Hematopoietic multipotent progenitor cell treated with erythropoietin and hydrocortisone succinate and interleukin-3 and kit ligand, for 15 days (in vitro differentiated cells): ENCODE measurements around the gene DDX23.

Experiments used
- DNase-seq: peaks from one replicate; pipeline ENCODE4 v3.0.0-alpha.2; 2015; ENCODE audit warnings: low spot score

The DDX23 gene

DNA sequence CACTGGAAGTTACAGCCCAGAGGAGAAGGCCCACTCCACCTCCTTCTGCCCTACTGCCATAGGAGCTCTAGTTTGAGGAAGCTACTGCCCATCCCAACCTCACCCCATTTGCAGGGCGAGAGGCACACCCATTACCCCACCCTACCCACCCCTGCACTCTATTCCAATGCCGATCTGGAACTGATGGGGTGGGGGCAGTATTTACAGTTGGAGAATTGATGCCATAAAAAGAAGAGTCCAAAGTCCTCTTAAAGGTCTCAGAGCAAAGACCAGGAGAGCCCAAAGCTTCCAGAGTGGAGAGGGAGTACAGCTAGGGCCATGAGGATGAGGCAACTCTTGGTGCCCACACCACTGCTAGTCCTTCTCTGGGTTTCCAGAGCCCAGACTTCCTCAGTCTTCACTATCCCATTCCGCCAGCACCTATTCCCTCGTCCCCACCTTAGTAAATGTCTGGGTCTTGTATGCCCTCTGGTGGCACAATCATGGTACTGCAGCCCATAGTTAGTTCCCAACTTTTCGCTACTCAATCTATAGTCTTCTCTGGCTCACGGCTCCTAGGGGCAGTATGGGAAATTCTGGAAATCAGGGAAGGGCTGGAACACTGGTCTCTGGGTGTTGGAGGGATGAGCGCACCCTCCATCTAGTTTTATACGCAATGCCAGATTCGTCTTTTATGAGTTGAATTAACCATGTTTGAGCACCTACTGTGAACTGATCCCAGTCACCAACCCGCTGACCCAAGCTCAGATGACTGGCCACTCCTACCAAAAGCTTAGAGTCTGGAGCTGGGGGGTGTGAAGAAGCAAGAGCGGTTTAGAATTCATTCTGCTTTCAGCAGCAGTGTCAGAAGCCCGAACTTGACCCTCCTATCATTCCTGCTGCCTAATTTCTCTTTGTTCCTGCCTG is 56.2 kb downstream of the DDX23 start:
- DNase-seq, result peak; percentile 69

DNA sequence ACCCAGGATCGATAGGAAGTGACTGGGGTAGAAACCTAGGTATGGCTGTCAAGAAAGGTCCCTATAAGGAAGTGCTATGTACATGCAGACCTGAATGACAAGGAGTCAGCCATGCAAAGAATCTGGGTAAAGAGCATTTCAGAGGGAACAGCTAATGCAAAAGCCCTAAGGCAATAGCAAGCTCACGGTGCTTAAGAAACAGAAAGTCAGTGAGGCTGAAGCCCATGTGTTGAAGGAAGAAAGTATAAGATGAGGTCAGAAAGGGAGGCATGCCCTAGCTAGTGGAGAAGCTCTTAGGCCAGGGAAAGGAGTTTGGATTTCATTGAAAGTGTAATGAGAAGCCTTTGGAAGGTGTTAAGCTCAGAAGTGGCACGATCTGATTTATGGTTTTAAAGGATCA is 57.1 kb downstream of the DDX23 start:
- no peak for DNase-seq

DNA sequence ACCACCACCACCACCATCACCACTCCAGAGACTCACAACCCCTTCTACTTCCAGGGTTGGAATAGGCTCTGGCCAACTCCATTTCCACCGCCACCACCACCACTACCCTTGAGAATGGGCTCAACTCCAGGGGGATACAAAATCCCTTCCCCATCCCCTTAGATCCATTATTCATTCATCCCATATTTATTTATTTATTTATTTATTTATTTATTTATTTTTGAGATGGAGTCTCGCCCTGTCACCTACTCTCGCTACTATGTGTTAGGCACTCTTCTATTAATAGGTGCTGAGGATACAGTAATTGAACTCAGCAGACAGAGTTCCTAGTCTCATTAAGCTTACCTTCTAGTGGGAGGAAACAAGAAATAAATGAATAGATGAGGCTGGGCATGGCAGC is 58.3 kb downstream of the DDX23 start:
- DNase-seq, result no peak

DNA sequence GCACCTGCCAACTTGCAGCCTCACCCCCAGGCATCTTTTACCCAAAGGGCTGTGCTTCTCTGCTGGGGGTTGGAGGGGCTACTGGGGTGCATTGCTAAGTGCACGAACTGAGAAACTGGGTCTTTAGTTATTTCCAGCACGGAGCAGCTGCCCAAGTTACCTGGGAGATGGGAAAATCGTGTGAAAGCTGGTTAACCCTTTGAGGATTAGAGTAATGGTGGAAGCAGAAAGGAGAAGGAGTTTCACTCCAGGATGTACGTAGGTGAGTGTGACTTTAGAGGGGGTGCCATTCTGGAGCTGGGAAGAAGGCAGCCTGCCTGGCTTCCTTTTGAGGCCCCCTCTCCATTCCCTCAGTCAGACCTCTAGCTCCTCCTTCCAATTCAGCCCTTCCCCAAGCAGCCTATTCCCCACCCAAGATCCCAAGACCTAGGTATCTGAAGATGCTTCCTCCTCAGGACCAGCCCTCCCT is 62.1 kb downstream of the DDX23 start:
- no peak for DNase-seq

DNA sequence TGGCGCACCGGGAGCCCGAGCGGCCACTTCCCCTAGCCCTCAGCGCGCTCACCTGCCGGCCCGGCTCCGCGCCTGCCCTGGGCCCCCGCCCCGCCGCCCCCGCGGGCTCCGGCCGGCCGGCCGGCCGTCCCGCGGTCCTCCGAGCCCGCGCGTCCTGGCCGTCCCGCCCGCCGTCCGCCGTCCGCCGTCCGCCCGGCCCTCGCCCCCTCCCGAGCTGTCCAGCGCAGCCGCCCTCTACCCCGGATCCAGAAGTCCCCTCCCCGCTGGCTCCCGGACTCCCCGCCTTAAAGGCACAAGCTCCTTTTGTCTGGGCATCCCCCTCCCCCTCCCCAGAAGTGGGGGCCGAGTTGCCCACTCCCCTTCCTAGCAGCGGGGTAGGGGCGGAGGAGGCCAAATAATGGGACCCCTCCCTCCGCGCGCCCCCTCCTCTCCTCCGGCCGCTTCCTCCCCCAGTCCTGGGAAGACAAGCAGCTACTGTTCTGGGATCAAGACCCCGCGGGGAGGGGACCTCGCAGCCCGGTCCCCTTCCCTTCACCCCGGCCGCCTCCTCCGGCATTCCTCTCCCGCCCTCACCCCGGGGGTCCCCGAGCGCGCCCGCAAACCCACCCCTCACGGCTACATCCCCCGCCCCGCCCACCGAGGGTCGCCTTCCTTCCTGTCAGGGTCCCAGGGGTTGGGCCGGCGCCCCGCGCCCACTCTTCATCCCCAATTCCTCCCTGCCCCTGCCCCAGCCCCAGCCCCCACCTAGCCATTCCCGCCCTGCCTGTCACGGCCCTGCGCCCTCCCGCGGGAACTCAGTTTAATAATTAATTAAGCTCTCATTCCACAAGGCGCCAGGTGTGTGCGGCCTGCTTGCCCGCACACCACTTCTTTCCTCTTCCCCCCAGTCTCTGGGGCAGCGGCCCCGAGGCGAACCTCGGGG is 62.8 kb downstream of the DDX23 start, which contains the start of gene ADCY6:
Gene ADCY6 (minus strand): TSS at position 236 of the 922 bp plus-strand sequence. CDS start 5,655 bp downstream, outside the sequence.
- no peak for DNase-seq

DNA sequence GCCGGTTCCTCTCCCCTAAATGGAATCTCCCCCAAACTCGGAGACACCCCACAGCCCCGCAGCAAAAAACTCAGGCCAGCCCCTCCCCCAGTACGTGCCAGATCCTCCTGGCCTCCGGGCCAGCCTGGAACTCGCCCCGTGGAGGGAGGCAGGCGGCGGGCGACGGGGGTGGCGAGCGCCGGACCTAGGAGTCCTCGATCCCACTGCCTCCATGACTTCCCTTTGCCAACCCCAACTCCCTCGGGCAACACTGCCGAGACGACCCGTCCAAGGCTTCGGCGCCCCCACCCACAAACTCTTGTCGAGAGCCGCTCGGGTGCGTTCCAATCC is 63.5 kb downstream of the DDX23 start:
- DNase-seq, result no peak

DNA sequence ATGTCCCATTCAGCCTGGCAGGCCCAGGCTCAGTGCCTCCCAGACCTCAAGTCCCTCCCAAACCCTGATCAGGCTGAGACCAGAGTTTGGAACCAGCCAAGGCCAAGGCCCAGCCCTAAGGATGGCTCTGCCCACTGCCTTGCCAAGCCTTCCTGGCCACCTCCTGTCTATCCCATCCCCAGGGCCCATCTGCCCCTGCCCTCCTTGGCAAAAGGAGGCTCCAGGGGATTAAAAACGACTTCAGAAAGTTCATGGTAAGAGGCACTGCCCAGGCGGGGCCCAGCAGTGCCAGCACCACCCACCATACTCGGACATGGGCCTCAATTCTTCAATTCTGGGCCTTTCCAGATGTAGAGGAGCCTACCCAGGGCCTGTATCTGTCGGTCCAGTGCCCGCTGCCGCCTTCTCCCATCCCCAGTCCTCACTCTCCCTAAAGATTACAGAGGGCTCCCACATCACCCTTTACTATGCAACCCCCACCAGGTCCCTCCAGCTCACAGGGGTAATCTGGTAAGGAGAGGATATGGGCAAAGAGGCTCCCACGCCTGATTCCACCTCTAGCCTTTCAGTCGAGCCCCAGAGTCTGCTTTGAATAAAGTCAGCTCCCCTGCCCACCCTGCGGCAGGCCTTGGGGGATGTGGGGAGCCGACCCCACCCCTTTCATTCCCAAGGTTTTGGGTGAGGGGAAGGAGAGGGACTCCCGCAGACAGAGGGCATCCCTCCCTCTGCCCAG is 64.0 kb downstream of the DDX23 start:
- no peak for DNase-seq

DNA sequence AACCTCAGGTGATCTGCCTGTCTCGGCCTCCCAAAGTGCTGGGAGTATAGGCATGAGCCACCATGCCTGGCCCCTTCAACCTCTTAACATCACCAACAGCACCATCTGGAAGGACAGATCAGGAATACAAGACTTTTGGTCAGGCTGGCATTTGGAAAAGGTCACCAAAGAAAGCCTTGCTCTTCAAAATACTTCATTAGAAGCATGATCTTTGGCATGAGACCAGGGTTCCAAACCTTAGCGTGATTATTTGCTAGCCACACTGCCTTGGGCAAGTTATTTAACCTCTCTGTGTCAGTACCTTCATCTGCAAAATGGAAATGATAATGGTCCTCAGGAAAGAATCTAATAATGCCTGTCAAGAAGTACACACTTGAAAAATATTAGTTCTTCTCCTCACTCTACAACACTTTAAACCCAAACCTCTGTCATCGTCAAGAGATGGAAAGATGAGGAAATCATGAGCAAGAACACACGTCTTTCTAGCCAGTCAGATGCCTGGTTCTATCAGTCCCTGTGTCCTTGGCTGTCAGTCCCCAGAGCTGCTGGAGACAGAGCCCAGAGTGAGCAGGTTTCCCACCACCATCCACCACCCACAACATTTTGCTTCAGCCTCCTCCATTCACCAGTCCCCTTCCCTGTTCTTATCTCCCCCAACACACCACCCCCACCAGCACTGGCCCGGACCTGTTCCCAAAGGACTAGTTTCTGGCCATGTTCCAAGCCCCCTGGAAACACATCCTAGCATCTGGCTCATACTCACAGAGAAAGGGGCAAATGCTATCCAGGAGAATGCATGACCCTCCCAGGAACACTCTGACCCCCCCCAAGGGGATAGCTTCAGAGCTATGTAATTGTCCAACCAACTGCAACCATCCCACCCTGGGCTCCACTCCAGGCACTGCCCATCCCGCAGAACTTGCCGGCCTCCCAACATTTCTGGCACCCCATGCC is 65.1 kb downstream of the DDX23 start:
- DNase-seq, result no peak

DNA sequence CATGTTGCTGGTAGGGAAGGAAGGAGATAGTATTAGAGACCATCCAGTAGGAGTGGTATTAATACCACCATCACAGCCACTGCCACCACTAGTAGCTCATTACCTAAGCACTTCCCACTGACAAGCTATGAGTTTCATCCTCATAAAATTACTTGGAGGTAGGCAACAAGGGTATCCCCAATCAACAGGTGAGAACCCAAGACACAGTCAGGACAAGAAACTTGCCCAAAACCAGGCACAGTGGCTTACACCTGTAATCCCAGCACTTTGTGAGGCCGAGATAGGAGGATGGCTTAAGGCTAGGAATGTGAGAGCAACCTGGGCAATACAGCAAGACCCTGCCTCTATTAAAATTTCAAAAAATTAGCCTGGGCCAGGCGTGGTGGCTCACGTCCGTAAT is 68.5 kb downstream of the DDX23 start:
- DNase-seq, result no peak

DNA sequence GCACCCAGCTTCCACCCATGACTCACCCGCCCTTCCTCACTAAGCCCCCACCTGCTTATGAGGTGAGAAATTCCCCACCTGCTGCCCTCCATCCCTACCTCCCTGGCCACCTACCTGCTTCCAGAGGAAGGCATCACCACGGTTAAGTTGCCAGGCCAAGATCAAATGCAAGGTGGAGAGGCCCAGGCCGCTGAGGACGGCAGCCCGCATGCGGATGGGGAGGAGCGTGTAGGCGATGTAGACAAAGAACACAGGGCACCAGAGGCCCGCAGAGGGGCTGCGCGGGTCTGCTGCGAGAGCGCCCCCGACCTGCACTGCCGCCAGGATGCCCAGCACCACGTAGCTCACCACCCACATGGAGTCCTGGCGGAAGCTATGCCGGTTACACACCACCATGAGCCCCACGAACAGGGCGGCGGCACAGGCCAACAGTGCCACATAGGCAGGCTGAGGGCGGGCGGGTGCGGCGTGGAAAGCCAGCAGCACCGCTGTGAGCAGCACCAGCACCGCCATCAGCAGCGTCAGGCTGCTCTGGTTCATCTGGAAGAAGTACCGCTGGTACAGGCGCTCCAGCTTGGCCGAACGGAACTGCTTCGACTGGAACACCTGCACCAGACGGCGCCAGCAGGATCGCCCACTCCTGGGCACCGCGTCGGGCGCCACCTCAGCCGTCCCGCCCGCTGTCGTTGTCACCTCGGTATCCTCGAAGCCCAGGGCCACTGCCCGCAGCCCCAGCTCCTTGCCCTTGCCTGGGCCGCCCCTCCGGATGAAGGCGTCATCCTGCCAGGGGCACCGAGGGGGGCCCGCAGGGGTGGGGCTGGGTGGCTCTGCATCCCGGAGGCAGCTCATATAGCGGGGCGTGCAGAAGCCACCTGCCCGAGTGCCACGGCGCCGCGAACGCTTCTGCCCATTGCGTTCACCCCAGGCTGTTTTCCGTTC is 69.2 kb downstream of the DDX23 start:
- DNase-seq, result no peak

DNA sequence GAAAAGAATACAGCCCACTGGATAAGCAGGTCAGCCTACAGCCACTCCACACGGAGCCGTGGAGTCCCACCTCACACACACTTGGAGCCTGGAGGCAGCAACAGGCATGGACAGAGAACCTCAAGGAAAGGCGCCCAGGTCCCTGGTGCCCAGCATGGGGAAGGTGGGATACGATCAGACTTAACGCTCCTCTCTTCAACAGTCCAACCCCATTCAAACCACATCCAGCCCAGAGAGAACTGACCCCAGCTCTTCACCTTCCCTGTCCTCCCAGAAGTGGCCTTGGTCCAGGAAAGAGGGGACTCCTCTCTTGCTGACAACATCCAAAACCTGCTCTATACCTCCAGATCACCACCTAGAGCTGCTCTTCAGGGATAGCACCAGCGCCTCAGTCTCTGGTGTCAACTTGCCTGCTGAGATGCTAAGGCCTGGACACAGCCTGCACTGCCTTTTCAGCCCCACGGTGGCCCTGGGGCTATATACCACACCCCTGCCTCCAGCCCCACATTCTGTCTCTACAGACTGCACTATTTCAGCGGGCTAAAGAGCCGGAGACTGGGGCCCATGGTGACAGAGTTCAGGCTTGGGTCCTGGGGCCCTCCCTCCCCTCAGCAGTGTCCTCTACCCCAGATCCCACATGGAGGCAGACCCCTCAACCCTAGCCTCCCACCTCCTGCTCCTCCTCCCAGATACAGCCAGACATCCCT is 70.1 kb downstream of the DDX23 start:
- DNase-seq, result no peak

DNA sequence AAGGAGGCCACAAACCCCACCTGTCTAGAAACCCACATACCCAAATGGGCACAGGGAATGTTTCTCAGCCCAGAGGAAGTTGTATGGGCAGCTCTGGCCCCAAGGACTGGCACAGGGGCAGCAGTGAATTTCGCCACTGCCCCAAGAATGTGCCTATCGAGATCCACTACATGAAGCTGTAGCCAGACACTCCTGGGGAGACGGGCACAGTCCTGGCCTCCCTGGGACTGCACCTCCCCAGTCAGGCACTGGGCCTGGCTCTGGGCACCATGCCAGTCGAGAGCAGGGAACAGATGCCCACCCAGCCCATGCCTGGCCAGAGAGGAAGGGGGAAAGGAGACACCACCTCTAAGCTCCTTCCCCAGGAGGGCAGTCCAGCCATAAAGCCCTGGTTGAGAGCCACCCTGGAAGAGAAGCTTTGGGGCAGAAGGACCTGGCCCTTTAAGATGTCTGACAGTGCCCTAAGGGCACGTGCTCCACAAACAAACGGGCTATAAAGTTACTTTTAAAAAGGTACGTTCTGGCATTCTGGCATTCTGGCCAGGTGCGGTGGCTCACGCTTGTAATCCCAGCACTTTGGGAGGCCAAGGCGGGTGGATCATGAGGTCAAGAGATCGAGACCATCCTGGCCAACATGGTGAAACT is 71.5 kb downstream of the DDX23 start:
- DNase-seq, result no peak

DNA sequence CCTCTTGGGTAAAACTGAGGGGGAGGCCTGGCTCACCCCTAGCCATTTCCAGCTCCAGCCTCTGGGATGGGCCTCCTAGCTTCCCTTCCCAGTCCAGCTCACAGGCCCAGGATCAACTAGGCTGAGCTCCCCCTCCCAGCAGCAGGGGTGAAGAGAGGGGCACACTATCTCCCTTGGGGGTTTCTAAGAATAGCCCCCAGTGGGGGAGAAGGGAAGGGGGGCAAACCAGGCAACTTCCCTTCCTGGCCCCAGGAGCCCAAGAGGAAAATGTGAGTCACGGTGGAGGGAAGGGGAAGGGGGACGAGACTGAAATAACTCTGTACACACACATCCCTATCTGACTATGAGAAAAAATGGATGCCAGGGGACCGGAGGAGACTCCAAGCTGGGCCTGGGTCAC is 72.1 kb downstream of the DDX23 start:
- DNase-seq, result no peak
